D341Med (cell line): Measurements from ENCODE around the gene NDUFB8.

Experiments
- DNase-seq: peaks from one replicate; pipeline ENCODE4 v3.0.0; 2012; ENCODE audit warnings: low spot score

NDUFB8 gene

GRCh38 chr10:100506596-100507356 is 22.9 kb downstream of the NDUFB8 start:
- DNase-seq = no peak

GRCh38 chr10:100505164-100505563 is 24.5 kb downstream of the NDUFB8 start:
- DNase-seq = no peak

- DNase-seq = no peak
Measured at GRCh38 chr10:100504096-100504495, 25.6 kb downstream of the NDUFB8 start.

GRCh38 chr10:100502926-100503494 is 26.7 kb downstream of the NDUFB8 start:
- no peak for DNase-seq

GRCh38 chr10:100501423-100501822 is 28.2 kb downstream of the NDUFB8 start:
- DNase-seq = no peak

- DNase-seq = no peak
Measured at GRCh38 chr10:100498059-100498458, 31.6 kb downstream of the NDUFB8 start.

GRCh38 chr10:100496567-100496966 is 33.1 kb downstream of the NDUFB8 start:
- no peak for DNase-seq

- no peak for DNase-seq
Measured at GRCh38 chr10:100490531-100490930, 39.1 kb downstream of the NDUFB8 start.

- DNase-seq = no peak
Measured at GRCh38 chr10:100489396-100489795, 40.3 kb downstream of the NDUFB8 start.

GRCh38 chr10:100487529-100487928 is 42.1 kb downstream of the NDUFB8 start:
- DNase-seq = no peak

- no peak for DNase-seq
Measured at GRCh38 chr10:100485801-100486495, 43.7 kb downstream of the NDUFB8 start.

GRCh38 chr10:100485366-100485765 is 44.3 kb downstream of the NDUFB8 start:
- DNase-seq = no peak

- DNase-seq = peak; percentile 34
Measured at GRCh38 chr10:100483876-100484666, 45.6 kb downstream of the NDUFB8 start.

- DNase-seq = no peak
Measured at GRCh38 chr10:100482834-100483185, 46.9 kb downstream of the NDUFB8 start.

- DNase-seq = peak; percentile 71
Measured at GRCh38 chr10:100482181-100482833, 47.4 kb downstream of the NDUFB8 start.

- DNase-seq = peak; percentile 84
Measured at GRCh38 chr10:100481462-100482081, 48.1 kb downstream of the NDUFB8 start.

GRCh38 chr10:100480002-100480401 is 49.7 kb downstream of the NDUFB8 start:
- DNase-seq = no peak

- no peak for DNase-seq
Measured at GRCh38 chr10:100479037-100479436, 50.6 kb downstream of the NDUFB8 start.

- no peak for DNase-seq
Measured at GRCh38 chr10:100477970-100478369, 51.7 kb downstream of the NDUFB8 start.
